NCI-H524 (cell line): ENCODE results near the gene EFCAB9.
A peak's percentile ranks its signal among the peaks of the same experiment; 100 is the strongest.

ENCODE experiments used
- DNase-seq, 2 experiments: peaks; one replicate each; lab custom pipeline; 2025; lab: John Stamatoyannopoulos, UW

EFCAB9 gene

DNA sequence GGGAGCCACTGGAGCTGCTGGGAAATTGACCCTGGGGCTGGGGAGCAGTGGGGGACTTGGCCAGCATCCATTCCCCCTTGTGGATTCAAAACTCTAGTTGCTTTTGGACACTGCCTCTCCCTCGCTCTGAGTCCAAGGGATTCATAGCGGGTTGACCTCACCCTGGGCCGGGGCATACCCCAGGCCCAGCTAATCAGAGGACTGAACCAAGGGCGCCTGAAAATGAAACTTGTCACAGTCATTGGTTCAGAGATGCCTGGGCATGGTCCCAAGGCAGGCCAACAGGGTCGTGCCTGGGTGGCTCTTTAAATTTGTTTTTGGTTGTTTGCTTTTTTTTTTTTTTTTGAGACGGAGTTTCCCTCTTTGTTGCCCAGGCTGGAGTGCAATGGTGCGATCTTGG lies 28.5 kb upstream of the EFCAB9 start:
- no peak for DNase-seq

DNA sequence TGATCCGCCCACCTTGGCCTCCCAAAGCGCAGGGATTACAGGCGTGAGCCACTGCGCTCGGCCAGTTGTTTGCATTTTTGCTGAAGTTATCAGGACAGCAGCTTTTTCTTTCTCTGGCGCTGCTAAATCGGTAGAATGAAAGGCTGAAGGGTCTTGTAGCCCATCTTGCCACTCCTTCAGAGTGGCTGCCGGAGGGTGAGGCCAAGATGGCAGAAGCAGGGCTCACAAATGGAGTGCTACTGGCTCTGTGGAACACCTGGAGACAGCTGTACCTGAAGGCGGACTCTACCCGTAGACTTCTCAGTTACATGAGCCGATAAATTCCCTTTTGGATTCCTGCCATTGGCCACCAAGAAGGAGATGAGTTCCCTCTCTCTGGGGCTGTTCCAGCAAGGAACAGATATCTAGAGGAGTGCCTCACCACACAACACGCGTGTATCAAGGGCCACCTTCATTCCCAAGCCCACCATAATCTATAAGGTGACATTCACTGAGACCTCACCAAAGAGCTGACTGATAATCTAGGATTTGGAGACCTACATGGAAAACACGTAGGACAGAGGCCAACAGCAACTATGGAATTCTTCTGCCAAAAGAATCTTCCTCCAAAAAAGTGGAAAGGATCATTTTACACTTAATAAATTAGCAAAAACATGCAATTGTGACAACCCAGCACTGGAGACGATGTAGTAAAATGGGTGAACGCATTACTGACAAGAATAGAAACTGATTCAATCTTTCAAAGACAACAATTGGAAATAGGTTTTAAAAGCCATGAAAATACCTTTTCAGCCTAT lies 27.7 kb upstream of the EFCAB9 start:
- DNase-seq = no peak

DNA sequence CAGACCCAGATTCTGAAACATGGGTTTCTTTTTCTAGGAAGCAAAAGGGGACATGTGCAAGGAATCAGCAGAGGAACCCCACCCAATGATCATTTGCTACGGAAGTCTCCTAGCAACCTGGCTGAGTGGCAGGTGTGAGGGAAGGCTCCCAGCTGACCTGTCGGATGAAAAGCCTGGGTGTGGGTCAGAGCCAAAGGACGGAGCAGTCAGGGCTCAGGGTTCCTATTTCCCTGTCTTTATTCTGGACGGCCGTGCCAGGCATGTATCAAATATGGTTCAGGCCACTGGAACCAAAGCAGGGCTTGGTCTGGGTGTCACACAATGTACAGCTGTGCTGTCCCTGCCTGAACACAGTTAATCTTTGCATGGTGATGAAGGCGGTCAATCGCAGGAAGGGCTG lies 26.1 kb upstream of the EFCAB9 start:
- peak in 1 of 2 experiments; percentile 43 for DNase-seq

DNA sequence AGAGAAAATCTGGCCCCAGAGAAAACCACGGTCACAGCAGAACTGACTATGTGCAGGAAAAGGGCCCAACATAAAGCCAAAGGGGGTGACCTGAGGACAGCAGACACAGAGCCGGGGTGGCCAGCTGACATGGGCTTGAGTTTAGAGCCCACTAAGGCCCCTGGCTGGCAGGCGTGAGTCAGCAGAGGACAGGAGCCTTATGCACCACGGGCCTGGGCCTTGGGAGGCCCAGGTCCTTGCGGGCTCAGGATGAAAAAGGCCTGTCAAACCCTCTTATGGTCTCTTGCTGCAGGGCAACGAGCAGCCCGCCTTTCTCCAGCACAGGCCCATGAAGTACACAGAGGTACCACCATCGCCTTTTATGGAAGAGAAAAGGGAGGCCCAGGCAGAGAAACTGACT lies 25.7 kb upstream of the EFCAB9 start:
- no peak for DNase-seq

DNA sequence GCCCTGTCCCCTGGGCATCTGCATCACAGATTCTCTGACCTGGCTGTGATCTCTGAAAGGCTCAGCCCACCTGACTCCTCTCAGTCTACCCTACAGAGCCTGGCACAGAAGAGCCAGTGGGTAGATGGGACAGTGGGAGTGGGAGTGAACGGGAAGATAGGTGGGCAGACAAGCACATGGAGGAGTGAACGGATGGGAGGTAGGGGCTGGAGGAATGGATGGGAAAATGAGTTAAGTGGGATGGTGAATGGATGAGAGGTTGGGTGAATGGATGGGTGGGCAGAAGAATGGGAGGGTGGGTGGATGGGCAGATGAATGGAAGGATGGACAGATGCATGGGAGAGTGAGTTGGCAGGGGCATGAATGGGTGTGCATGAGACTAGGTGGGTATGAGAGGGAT lies 24.8 kb upstream of the EFCAB9 start:
- DNase-seq = no peak

DNA sequence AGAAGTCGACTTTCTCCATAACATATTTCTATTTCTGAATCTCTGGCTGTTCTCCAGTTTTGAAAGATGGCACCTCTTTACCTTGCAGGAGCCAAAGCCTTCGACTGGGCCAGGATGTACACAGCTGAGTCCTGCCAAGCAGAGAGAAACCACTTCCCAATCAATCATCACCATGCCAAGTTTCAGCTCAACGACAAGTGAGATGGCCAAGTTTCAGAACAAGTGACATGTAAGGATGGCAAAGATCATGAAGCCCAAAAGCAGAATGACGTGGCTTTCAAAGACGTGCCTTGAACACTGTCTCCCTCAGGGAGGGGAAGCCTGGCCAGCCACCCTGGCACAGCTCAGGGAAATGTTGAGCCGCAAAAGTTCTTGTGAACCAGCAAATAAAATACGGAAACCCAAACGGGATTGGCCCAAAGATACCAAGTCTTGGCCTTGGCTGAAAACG lies 23.7 kb upstream of the EFCAB9 start:
- no peak for DNase-seq

DNA sequence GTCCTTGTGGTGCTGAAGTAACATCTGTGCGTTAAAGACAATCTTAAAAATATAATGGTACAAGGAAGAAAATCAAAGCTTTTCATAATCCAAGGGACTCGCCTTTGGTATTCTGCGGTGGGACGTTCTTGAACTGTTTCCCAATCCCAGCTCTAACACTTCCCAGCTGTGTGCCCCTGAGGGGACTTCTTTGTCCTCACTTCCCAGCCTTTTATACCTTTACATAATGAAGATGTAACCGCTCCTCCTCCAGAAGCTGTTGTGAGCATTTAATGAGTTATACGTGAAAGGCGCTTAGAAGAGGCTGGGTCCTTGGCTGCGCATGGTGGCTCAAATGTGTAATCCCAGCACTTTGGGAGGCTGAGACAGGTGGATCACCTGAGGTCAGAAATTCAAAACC lies 22.9 kb upstream of the EFCAB9 start:
- DNase-seq = no peak

DNA sequence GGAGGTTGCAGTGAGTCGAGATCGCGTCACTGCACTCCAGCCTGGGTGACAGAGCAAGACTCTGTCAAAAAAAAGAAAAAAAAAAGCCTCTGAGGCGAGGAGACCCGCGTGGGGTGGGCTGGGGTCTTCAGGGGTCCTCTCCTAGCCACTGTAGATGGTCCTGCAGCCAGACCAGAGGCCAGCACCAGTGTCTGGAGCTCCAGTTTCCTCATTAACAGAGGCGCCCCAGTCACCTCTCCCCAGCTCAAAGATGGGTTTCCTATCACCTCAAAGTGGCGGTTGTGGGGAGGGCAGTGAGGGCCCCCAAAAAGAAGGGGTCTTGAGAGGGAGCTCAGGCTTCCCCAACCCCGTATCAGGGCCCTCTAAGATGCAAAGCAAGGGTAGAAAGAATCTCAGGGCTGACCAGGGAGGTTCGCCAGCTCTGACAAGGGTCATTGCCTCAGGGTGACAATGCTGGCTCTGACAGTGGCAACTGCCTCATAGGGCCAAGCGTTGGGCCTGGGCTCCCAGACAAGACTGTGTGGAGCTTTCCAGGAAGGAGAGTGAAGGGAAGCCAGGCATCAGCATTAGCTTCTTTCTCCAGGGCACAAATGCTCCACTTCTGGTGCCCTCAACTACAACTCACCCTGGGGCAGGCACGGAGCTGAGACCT lies 20.9 kb upstream of the EFCAB9 start:
- no peak for DNase-seq

DNA sequence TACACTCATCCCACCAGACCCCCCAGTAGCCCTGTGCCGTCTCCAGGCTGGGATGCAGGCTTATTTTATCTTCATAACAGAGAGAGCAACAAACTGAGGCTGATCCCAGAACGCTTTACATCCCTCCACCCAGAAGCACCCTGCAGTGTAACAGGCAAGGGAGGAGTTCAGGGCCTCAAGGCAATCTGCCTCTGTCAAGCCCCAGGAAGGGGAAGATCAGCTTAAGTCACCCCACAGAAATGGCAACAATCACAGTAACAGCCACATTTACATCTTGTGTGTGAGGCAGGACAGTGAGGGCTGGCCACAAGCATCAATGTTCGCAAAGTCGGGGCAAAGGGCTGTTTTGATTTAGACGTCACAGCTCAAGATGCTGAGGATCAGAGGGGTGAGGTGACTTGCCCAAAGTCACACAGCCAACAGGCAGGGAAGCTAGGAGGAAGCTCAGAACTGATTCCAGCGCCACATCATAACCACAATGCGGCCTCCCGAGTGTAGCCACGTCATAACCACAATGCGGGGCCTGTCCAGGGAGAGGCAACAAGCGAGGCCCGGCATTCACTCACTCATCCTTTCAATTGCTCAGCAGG lies 20.3 kb upstream of the EFCAB9 start:
- no peak for DNase-seq

DNA sequence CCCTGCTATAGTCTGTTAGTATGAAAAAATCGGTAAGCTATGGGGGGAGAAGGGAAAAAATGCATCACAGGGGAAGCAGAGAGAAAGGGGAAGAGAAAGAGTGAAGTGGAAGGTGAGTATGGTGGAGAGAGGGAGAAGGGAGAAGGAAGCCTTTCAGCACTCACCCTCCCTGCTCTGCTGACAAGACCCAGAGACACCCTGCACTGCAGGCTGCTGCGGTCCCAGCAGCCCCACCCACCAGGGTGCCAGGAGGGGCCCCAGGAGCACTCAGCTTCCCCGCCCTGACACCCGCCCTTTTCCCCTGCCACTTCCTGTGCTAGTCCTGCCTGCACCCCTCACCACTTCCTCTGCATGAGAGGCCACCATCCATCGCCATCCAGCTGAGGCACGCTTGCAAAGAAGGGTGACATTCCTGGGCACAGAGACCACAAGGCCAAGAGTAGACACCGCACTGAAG lies 18.7 kb upstream of the EFCAB9 start:
- DNase-seq = no peak

DNA sequence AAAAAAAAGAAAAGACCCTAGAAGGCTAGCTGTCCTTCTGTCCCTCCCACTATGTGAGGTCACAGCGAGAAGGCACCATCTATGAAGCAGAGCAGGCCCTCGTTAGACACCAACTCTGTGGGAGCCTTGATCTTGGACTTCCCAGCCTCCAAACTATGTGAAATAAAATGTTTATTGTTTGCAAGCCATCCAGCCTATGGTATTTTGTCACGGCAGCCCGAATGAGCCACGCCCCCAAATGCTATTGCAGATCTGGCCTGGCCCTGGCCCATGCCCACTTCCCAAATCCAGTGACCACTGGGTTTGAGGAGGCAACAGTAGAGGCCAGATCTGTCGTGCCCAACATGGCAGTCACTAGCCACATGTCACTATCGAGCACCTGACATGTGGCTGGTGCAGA lies 16.8 kb upstream of the EFCAB9 start:
- DNase-seq = no peak

DNA sequence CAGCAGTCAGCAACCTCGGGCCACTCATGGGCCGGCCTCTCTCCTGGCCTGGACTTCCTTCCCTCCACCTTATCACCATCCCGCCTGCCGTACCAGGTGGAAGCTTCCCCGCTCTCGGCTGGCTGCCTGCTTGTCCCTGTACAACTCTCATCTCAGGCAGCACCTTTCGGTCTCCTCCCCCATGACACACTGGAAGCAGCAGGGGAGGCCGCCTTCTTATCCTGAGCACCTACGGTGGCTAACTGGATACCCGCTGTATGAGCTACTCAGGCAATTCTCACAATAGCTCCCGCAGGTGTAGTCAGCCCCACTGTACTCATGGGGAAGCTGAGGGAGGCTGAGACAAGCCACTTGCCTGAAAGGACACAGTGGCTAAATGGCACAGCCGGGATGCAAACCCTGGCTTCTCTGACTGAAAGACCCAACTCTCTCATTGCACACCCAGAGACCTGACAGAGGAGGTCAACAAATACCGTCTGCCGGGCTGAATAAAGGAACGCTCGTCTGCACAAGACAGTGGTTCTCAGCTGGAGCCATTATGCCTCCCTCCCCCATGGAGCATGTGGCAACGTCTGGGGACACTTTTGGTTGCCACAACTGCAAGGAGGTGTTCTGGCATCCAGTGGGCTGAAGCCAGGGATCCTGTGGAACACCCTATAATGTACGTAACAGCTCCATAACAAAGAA lies 15.5 kb upstream of the EFCAB9 start:
- DNase-seq = no peak

DNA sequence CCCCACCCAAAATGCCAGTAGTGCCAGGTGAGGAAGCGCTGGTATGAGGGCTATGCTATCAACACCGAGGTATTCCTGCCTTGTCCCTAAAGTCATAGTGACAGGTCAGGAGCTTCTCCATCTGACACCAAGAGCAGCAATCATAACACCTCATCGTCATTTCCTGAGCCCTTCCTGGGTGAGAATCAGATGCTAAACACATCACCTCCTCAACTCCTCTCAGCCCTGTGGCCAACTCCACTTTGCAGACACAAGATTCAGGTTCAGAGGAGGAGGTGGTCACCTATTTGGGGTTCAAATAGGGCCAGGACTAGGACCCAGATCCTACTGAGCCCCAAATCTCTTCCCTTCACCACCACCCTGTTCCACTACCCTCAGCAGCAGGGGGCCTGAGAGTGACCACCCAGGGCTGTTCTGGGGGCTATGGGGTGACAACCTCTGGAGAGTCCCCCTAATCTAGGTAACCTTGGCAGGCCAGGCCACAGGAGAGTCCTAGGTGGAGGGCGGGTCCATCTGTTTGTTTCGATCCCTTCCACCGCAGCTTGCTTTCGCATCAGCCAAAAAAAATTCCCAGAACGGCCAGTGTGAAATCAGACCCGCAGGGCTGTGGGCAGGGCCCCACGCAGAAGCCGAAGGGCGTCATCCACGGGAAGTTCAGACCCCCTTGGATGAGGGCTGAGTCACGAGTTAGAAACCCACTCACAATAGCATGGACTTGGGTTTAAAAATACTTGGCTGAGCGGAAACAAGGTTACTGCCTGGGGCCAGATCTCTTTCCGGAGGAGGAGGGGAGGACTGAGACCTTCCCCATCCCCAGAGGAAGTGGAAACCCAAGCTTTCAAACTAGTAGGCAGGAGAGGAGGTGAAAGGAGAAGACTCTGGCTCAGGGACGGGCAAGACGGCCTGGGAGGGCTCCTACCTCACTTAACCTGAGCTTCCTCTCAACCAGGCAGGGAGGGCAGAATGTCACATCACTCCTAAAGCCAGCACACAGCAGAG lies 14.7 kb upstream of the EFCAB9 start:
- DNase-seq = no peak

DNA sequence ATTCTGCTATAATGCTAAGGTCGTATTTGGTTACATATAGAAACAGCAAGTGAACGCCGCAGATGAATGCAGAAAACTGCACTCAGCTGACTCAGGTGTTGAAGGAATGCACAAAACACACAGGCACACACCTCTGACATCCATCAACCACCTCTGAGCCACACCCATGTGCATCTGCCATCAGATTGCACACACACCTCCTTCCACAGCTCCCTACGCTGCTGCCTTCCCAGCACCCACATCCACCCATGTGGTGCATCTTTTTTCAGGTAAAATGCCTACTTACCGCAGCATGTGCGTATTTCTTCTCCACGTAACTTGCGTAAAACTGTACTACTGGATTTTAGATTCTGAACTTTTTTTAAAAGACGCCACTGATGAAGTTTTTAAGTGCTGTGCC lies 13.0 kb upstream of the EFCAB9 start:
- no peak for DNase-seq

DNA sequence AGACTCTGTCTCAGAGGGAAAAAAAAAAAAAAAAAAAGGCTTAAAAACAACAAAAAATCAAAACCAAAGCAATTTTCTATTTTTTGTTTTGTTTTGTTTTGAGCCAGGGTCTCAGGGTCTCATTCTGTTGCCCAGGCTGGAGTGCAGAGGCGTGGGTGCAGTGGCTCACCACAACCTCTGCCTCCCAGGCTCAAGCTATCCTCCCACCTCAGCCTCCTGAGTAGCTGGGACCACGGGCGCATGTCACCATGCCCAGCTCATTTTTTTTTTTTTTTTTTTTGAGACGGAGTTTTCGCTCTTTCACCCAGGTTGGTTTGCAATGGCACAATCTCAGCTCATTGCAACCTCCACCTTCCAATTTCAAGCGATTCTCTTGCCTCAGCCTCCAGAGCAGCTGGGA lies 11.7 kb upstream of the EFCAB9 start:
- DNase-seq = no peak

DNA sequence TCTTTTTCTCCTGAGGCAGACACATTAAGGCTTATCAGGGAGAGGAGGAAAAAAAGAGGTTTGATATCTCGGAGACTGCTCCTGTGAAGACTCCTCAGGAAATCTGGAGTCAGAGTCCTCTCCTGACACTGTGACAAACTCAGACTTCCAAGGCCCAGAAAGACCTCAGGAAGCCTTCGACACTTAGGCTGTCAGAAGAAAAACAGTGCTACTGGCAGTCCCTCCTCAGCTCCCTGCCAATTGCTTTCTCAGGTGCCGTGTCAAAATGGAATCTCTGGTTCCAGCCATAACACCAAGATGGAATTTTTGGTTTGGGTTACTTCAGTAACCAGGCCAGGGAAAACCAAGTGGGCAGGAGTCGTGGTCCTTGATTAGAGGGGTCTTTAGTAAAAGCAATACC lies 10.1 kb upstream of the EFCAB9 start:
- no peak for DNase-seq

DNA sequence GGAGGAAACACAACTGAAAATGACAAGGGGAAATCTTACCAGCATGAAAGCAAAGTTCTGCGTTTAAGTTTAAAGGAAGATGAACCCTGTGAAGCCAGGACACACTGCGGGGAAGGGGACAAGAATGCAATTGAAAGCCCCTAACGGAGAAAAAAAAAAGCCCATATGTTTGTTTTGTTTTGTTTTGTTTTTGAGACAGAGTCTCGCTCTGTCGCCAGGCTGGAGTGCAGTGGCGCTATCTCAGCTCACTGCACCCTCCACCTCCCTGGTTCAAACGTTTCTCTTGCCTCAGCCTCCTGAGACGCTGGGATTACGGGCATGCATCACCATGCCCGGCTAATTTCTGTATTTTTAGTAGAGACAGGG lies 8.9 kb upstream of the EFCAB9 start:
- no peak for DNase-seq

DNA sequence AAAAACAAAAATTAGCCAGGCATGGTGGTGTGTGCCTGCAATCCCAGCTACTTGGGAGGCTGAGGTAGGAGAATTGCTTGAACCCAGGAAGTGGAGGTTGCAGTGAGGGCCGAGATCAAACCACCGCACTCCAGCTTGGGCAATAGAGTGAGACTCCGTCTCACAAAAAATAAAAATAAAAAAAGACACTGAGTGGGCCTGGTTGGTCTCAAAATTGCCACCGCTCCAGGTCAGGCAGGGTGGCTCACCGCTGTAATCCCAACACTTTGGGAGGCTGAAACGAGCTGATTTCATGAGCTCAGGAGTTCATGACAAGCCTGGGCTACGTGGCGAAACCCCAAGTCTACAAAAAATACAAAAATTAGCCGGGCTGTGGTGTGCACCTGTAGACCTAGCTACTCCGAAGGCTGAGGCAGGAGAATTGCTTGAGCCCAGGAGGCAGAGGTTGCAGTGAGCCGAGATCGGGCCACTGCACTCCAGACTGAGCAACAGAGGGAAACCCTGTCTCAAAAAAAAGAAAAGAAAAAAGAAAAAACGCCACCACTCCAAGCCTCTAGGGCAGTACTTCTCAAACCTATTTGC lies 7.8 kb upstream of the EFCAB9 start:
- no peak for DNase-seq

DNA sequence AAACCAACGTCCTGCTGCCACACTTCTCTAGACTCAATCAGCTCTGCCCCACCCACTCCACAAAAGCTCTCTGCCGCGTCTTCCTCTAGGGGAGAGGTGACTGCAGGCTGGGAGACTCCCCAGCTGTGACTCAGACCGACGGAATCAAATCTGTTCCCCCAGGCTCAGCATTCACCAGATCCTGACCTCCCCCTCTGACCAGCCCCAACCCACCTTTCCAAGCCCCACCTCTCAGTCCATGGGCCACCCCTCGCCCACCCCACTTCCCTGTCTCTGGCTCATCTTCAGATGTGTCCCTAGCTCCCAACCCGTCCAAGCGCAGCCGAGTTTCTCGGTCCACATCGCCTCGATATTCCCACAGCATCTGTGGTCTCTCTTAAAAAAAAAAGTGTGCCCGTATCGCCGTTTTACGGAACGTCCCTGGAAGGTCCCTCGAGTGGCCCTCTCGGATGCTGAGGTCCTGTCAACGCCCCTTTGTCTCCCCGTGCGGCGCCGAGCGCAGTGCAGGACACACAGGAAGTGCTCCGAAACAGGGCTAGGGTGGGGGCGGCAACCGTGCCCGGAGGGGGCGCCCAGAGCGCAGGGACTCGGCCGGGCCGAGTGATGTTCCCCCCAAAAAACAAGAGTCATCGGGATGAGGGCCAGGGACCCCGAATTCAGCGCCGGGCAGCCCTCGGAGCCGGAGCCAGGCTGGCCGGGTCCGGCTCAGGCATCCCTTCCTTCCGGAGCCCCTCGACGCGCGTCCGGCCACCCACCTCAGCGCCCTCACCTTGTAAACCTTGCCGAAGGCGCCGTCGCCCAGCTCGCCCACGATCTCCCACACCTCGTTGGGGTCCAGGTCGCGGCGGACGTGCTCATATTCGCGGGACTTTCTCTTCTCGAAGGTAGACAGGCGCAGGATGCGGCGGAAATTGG lies 6.6 kb upstream of the EFCAB9 start:
- DNase-seq = peak; percentile 32 to 46
